ENCODE measurements around the gene RELB. TPM values are rescaled to one million over a fixed set of nuclear protein-coding genes. Genes with fewer than 3 reads are reported as not detected.

The RELB gene
- total and polyA plus RNA-seq, 10 of the 15 experiments (the other 5 are each of a cell fraction or from before 2014, with no cell fraction given) = 0.66 to 43.8 (median 12.8) TPM

DNA sequence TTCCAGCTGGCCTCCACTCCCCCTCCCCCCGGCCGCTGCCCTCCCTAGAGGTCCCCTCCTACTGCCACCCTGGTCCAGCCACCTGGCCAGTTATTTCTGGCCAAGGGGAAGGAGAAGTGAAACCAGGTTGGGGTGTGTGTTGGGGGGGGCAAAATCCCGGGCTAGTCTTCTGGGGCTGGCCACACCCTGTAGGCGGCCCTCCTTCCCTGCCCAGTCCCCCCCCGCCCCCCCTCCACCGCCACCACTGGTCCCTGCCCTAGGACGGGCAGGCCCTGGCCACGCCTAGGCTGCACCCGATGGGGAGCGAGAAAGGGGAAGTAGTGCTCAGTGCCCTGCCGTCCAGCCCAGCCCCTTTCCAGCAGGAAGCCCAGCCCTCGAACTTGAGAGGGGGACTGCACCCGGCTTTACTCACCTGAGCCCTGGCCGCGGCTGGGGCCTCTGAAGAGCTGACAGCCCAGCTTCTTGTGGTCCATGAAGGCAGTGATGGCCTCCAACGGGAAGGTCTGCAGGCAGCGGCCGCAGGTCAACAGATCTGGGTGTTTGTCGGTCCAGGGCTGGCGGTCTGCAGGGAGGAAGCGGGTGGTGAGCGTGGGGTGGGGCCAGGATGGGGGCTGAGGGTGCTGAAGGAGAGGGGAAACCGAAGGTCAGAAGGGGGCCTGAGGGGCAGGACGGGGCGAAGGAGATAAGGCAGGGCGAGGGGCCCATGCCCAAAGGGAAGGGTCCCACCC, 74.2 kb downstream of the RELB start (continued):
- TF ChIP-seq DPF2 (IDR thresholded peaks at IDR 0.05) (peak; percentile 95; the same call in 1 of the 2 replicates), NR2C2 (IDR thresholded peaks at IDR 0.05; ENCODE audit: borderline replicate concordance, control insufficient read depth, insufficient read length, low read depth) (no peak), CHD4 (IDR thresholded peaks at IDR 0.05) (no peak), SIN3A (IDR thresholded peaks at IDR 0.05; ENCODE audit: low read depth, low read length) (peak; percentile 73), BMI1 (IDR thresholded peaks at IDR 0.05; ENCODE audit: borderline replicate concordance) (0 out of 2 replicates have a peak, but pooled peaks have one; percentile 40), MTA2 (IDR thresholded peaks at IDR 0.05; ENCODE audit: low read depth) (peak; percentile 82; the same call in 1 of the 2 replicates), GABPA (IDR thresholded peaks at IDR 0.05; ENCODE audit: low read depth) (no peak), FOXK2 (IDR thresholded peaks at IDR 0.05) (peak; percentile 63; the same call in 1 of the 2 replicates), ZNF217 (IDR thresholded peaks at IDR 0.05) (0 out of 2 replicates have a peak, but pooled peaks have one; percentile 47), HCFC1 (IDR thresholded peaks at IDR 0.05; ENCODE audit: low read length) (0 out of 2 replicates have a peak, but pooled peaks have one; percentile 10), ZNF24 (IDR thresholded peaks at IDR 0.05) (0 out of 2 replicates have a peak, but pooled peaks have one; percentile 28), IKZF2 (IDR thresholded peaks at IDR 0.05) (peak; percentile 85 to 88; a peak in 3 of 4 replicates), IRF5 (IDR thresholded peaks at IDR 0.05; ENCODE audit: borderline replicate concordance) (no peak), CEBPZ (IDR thresholded peaks at IDR 0.05; ENCODE audit: low read depth, low read length) (no peak), SIX5 (IDR thresholded peaks at IDR 0.05; ENCODE audit: low read depth, low read length, severe bottlenecking) (no peak), SMAD5 (IDR thresholded peaks at IDR 0.05; ENCODE audit: low read depth) (peak; percentile 31; the same call in 1 of the 2 replicates), MEF2A (IDR thresholded peaks at IDR 0.05; ENCODE audit: insufficient read depth, low read depth, low read length) (peak; percentile 97), USF1 (IDR thresholded peaks at IDR 0.05; ENCODE audit: borderline replicate concordance, extremely low read length, insufficient read depth, low read depth, low read length) (no peak), NFXL1 (IDR thresholded peaks at IDR 0.05; ENCODE audit: borderline replicate concordance) (no peak), CREB1 (IDR thresholded peaks at IDR 0.05; ENCODE audit: low read depth) (peak; percentile 63; the same call in 1 of the 2 replicates), MTA3 (IDR thresholded peaks at IDR 0.05; ENCODE audit: borderline replicate concordance, low read length) (no peak; the same call in 1 of the 2 replicates)
- TF ChIP-seq, protein P1, sequence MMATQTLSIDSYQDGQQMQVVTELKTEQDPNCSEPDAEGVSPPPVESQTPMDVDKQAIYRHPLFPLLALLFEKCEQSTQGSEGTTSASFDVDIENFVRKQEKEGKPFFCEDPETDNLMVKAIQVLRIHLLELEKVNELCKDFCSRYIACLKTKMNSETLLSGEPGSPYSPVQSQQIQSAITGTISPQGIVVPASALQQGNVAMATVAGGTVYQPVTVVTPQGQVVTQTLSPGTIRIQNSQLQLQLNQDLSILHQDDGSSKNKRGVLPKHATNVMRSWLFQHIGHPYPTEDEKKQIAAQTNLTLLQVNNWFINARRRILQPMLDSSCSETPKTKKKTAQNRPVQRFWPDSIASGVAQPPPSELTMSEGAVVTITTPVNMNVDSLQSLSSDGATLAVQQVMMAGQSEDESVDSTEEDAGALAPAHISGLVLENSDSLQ (IDR thresholded peaks at IDR 0.05) = peak; percentile 68
